Measurements from ENCODE around the gene MCF2L. TPM values are rescaled to one million over a fixed set of nuclear protein-coding genes. Genes with fewer than 3 reads are reported as not detected.

MCF2L gene
- total RNA-seq, 1 donor from 2014 or later = 90.0 TPM

DNA sequence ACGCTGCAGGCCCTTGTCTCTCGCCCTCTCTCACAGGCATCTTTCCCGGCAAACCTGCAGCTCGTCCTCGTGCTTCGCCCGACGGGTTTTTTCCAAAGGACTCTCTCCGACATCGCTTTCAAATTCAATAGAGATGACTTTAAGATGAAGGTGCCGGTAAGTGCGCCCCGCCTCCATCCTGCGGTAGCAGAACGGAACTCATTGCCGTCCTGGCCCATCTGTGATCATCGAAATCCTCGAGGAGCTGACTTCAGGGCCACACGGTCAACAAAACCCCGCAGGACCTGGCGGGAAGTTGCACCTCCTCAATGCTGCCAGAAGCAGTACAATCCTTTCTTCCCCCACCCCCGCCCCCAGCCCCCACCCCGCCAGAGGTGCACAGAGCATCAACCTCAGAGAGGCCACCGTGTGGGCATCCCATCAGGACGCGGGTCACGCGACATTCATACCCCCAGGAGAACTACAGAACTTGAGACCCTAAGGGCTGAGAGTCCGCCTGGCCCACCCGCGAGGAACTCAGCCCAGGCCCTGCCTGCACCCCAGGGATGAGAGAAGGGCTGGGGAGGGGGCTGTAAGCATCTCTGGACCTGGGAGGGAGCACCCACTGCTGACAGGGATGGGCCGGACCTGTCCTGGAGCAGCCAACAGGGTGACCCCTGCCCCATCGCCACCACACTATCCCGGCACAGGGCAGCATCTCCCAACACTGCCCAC, 91.7 kb downstream of the MCF2L start:
- Mint-ChIP-seq H3K27ac (no peak overlapping the region), H3K9me3 (ENCODE audit: low read depth) (no peaks in the 10 kb centered on the region), H3K27me3 (no peaks in the 10 kb centered on the region), H3K4me1 (ENCODE audit: low read depth) (no peaks in the 10 kb centered on the region), H3K36me3 (ENCODE audit: insufficient read depth) (peaks cover 9% of the 10 kb centered on the region), H3K4me3 (ENCODE audit: low read depth) (no peak overlapping the region)
- no peak for DNase-seq (ENCODE audit: low spot score, unreplicated experiment)
- TF ChIP-seq, protein P1, sequence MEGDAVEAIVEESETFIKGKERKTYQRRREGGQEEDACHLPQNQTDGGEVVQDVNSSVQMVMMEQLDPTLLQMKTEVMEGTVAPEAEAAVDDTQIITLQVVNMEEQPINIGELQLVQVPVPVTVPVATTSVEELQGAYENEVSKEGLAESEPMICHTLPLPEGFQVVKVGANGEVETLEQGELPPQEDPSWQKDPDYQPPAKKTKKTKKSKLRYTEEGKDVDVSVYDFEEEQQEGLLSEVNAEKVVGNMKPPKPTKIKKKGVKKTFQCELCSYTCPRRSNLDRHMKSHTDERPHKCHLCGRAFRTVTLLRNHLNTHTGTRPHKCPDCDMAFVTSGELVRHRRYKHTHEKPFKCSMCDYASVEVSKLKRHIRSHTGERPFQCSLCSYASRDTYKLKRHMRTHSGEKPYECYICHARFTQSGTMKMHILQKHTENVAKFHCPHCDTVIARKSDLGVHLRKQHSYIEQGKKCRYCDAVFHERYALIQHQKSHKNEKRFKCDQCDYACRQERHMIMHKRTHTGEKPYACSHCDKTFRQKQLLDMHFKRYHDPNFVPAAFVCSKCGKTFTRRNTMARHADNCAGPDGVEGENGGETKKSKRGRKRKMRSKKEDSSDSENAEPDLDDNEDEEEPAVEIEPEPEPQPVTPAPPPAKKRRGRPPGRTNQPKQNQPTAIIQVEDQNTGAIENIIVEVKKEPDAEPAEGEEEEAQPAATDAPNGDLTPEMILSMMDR (IDR thresholded peaks at IDR 0.05; ENCODE audit: unreplicated experiment) = no peak

DNA sequence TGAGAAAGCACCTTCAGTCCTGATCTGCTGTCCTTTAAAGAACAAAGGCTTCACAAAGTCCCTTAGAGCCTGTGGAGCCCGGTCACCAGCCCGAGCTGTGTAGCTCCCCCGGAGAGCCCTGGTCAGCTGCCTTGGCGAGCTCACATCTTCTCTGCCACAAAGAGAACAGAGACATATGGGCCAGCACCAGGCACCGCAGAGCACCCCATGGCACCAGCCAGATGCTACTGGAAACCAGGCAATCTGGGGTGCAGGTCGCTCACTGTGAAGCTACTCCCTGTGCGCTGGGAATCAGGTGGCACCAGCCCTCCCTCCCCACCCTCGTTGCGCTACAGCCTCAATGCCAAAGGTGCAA, 92.2 kb downstream of the MCF2L start:
- no peak overlapping the region for H3K4me3 Mint-ChIP-seq (ENCODE audit: low read depth)
- DNase-seq (ENCODE audit: low spot score, unreplicated experiment) = no peak
- H3K27ac Mint-ChIP-seq = no peak overlapping the region
- H3K27me3 Mint-ChIP-seq = no peaks in the 10 kb centered on the region
- TF ChIP-seq, protein P1 (IDR thresholded peaks at IDR 0.05; ENCODE audit: unreplicated experiment) = no peak
- H3K9me3 Mint-ChIP-seq (ENCODE audit: low read depth) = no peaks in the 10 kb centered on the region
- H3K4me1 Mint-ChIP-seq (ENCODE audit: low read depth) = no peaks in the 10 kb centered on the region
- peaks cover 9% of the 10 kb centered on the region for H3K36me3 Mint-ChIP-seq (ENCODE audit: insufficient read depth)

DNA sequence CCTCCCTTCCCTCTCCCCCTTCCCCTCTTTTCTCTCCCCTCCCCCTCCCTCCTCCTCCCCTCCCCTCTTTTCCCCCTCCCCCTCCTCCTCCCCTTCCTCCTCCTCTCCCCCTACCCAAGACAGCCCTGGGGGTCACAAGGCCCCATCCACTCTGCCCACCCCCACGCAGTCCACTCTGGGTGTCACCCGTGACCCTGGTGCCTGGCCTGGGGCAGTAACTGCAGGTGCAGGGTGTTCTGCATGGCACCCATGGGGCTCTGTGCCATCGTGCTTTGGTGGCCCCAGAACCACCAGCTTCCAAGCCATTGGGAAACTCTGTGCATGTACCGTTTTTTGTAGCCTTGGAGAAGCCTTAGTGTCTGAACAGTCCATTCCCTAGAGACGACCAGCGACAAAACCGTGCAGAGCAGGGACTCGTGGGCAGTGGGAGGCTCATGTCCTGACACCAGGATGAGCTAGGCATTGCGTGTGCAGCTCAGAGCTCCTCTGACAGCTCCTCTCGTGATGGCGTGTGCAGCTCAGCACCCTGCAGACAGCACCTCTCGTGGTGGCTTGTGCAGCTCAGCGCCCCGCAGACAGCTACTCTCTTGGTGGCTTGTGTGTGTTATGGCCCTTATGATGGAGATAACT, 92.9 kb downstream of the MCF2L start:
- DNase-seq (ENCODE audit: low spot score, unreplicated experiment) = no peak
- Mint-ChIP-seq H3K27me3 (no peaks in the 10 kb centered on the region), H3K4me1 (ENCODE audit: low read depth) (no peaks in the 10 kb centered on the region), H3K9me3 (ENCODE audit: low read depth) (no peaks in the 10 kb centered on the region), H3K4me3 (ENCODE audit: low read depth) (no peak overlapping the region), H3K36me3 (ENCODE audit: insufficient read depth) (peaks cover 9% of the 10 kb centered on the region), H3K27ac (no peak overlapping the region)
- TF ChIP-seq, protein P1 (IDR thresholded peaks at IDR 0.05; ENCODE audit: unreplicated experiment) = no peak

DNA sequence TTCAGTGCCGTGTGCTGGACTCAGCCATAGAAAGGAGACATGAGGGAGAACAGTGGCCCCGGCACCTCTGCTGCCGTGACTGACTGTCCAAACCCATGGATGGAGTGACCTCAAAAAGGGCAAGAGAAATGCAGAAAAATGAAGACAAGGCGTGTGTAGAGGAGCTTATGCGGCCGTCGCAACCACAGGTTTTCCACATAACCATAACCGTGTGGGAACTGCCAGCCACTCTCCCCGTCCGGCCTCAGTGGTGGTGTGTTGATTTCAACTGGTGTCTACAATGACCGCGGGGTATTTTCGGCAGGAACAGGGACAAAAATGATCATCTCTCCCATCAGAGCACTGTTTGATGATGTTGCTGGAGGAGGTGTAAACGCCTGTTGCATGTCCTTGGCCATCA, 93.7 kb downstream of the MCF2L start:
- H3K4me3 Mint-ChIP-seq (ENCODE audit: low read depth) = no peak overlapping the region
- no peaks in the 10 kb centered on the region for H3K27me3 Mint-ChIP-seq
- H3K4me1 Mint-ChIP-seq (ENCODE audit: low read depth) = no peaks in the 10 kb centered on the region
- H3K9me3 Mint-ChIP-seq (ENCODE audit: low read depth) = no peaks in the 10 kb centered on the region
- no peak for DNase-seq (ENCODE audit: low spot score, unreplicated experiment)
- no peak overlapping the region for H3K27ac Mint-ChIP-seq
- TF ChIP-seq, protein P1 (IDR thresholded peaks at IDR 0.05; ENCODE audit: unreplicated experiment) = no peak
- H3K36me3 Mint-ChIP-seq (ENCODE audit: insufficient read depth) = peaks cover 9% of the 10 kb centered on the region

DNA sequence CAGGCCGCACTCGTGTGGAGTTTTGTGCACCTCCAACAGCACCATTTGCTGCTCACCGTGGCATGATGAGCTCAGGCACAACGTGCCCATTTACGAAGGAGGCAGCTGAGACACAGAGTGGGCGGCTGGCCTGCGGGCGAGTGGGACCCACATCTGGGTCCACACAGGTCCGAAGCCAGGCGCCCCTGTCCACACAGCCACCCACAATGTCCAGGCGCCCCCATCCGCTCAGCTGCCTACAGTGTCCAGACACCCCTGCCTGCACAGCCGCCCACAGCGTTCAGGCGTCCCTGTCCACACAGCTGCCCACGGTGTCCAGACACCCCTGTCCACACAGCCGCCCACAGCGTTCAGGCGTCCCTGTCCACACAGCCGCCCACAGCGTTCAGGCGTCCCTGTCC, 94.1 kb downstream of the MCF2L start:
- Mint-ChIP-seq H3K36me3 (ENCODE audit: insufficient read depth) (peaks cover 9% of the 10 kb centered on the region), H3K27ac (no peak overlapping the region), H3K4me3 (ENCODE audit: low read depth) (no peak overlapping the region), H3K27me3 (no peaks in the 10 kb centered on the region), H3K4me1 (ENCODE audit: low read depth) (no peaks in the 10 kb centered on the region), H3K9me3 (ENCODE audit: low read depth) (no peaks in the 10 kb centered on the region)
- DNase-seq (ENCODE audit: low spot score, unreplicated experiment) = no peak
- TF ChIP-seq, protein P1 (IDR thresholded peaks at IDR 0.05; ENCODE audit: unreplicated experiment) = no peak

Measured in progenitor cell of endocrine pancreas (in vitro differentiated cells).